ENCODE measurements around the gene GPC6. TPM values are rescaled to one million over a fixed set of nuclear protein-coding genes. Genes with fewer than 3 reads are reported as not detected.

The GPC6 gene
- total RNA-seq, 1 experiment from 2014 or later, result 0.22 TPM

- Histone ChIP-seq H3K9me2 (ENCODE audit: insufficient read depth) (no peaks in the 10 kb centered on the region), H3K9me3 (ENCODE audit: control insufficient read depth in 1 of 2, insufficient read depth in 1 of 2, low read depth in 1 of 2, low read length in 2 of 2) (peaks cover 0 to 18% of the 10 kb centered on the region in 2 experiments; a peak in 1 of 4 replicates), H2AFZ (ENCODE audit: low read depth, low read length, poor library complexity, severe bottlenecking) (no peak overlapping the region), H3K9ac (ENCODE audit: low read length) (no peak overlapping the region), H3K36me3 (ENCODE audit: control insufficient read depth in 1 of 2, insufficient read depth in 2 of 2, low read length in 2 of 2) (no peaks in the 10 kb centered on the region), H3K79me2 (ENCODE audit: insufficient read depth, low read length) (no peaks in the 10 kb centered on the region), H3K27ac (ENCODE audit: low read depth, low read length) (no peak overlapping the region), H3K4me3 (replicated peaks in 1 of 2; ENCODE audit: low read depth in 1 of 2, low read length in 2 of 2) (no peak overlapping the region), H3K4me1 (ENCODE audit: control insufficient read depth in 1 of 2, insufficient read depth in 2 of 2, low read length in 2 of 2) (no peaks in the 10 kb centered on the region), H4K20me1 (ENCODE audit: insufficient read depth) (no peaks in the 10 kb centered on the region), H3K27me3 (ENCODE audit: insufficient read depth, low read length) (no peaks in the 10 kb centered on the region), H3K4me2 (ENCODE audit: low read length) (no peak overlapping the region)
- TF ChIP-seq CBX3 (IDR thresholded peaks at IDR 0.05; ENCODE audit: low read depth) (no peak), ELF1 (IDR thresholded peaks at IDR 0.05; ENCODE audit: borderline replicate concordance, low read depth) (no peak), ZFX (IDR thresholded peaks at IDR 0.05) (no peak), EGR1 (IDR thresholded peaks at IDR 0.05; ENCODE audit: low read depth) (no peak), POLR2A (IDR thresholded peaks at IDR 0.05; ENCODE audit: borderline replicate concordance, extremely low read depth, insufficient read depth, insufficient read length) (no peak), ATF3 (IDR thresholded peaks at IDR 0.05) (no peak), JUND (IDR thresholded peaks at IDR 0.05) (no peak), POLR2AphosphoS5 (IDR thresholded peaks at IDR 0.05; ENCODE audit: low read depth, low read length) (no peak), SIN3A (IDR thresholded peaks at IDR 0.05; ENCODE audit: low read depth) (no peak), REST (IDR thresholded peaks at IDR 0.05; ENCODE audit: low read depth) (no peak), EZH2phosphoT487 (IDR thresholded peaks at IDR 0.05; ENCODE audit: borderline replicate concordance) (no peak), YY1 (IDR thresholded peaks at IDR 0.05; ENCODE audit: extremely low read depth, insufficient replicate concordance, low read depth, low read length) (no peak), CTCF (IDR thresholded peaks at IDR 0.05 in 2 of 3, conservative IDR thresholded peaks at IDR 0.05 in 1 of 3; ENCODE audit: borderline replicate concordance in 1 of 3, insufficient read depth in 1 of 3, low read depth in 2 of 3, low read length in 2 of 3) (no peak), RAD21 (IDR thresholded peaks at IDR 0.05; ENCODE audit: low read depth) (no peak), ZBTB33 (IDR thresholded peaks at IDR 0.05; ENCODE audit: extremely low read depth, insufficient replicate concordance, low read length) (no peak), SP1 (IDR thresholded peaks at IDR 0.05; ENCODE audit: low read depth) (no peak)
- no TSS peak for BruUV-seq (replicated peaks)
- ATAC-seq, result no peak
- DNase-seq (ENCODE audit: low read depth, low spot score), result no peak
- ChIA-PET RAD21 (ENCODE audit: low non-redundant PET in 1 of 2, low total read pairs in 2 of 2, uncharacterized antibody in 2 of 2, unreplicated experiment in 2 of 2) (no interaction called here), POLR2A (no interaction called here), CTCF (no interaction called here)
- intact Hi-C loops (cut with micrococcal nuclease), result no loop called here
Measured at GRCh38 chr13:94239135-94239534, 1012.5 kb downstream of the GPC6 start.
